CD14-positive monocyte (primary cell): ENCODE results near the gene LARP1. TPM values are rescaled to one million over a fixed set of nuclear protein-coding genes. Genes with fewer than 3 reads are reported as not detected.

Source experiments
- DNase-seq, 3 donors: peaks; one replicate each; pipeline ENCODE4 v3.0.0-alpha.2; 2011 to 2022
- H2AFZ ChIP-seq: 2 replicates; pipeline ENCODE4 v1.6.0; 2012; ENCODE audit warnings: mild to moderate bottlenecking, low read depth, low read length, inconsistent platforms; ENCODE audit not compliant: insufficient read depth, poor library complexity, severe bottlenecking
- H3K27ac ChIP-seq, 2 donors: 1 replicate in 1 of 2; 2 replicates in 1 of 2; pipeline ENCODE4 v1.5.1; 2012 to 2013; ENCODE audit warnings: low read length in 2 of 2, control low read depth in 1 of 2, inconsistent platforms in 1 of 2, low read depth in 1 of 2, mild to moderate bottlenecking in 1 of 2
- H3K27me3 ChIP-seq, 2 donors: one replicate each; pipeline versions ENCODE4 v1.6.0 to v1.6.1; 2011 to 2013; ENCODE audit warnings: low read length in 2 of 2; ENCODE audit not compliant: control insufficient read depth in 2 of 2, insufficient read depth in 2 of 2
- H3K36me3 ChIP-seq, 2 donors: replicated peaks in 1 of 2; 1 replicate in 1 of 2; 2 replicates in 1 of 2; pipeline versions ENCODE4 v1.5.1 to v1.6.1; 2012 to 2013; ENCODE audit warnings: low read length in 2 of 2, control low read depth in 1 of 2, inconsistent platforms in 1 of 2, mild to moderate bottlenecking in 1 of 2; ENCODE audit not compliant: insufficient read depth in 2 of 2, control insufficient read depth in 1 of 2
- H3K4me1 ChIP-seq, 2 donors: 1 replicate in 1 of 2; 2 replicates in 1 of 2; pipeline versions ENCODE4 v1.5.1 to v1.6.1; 2012 to 2013; ENCODE audit warnings: low read length in 2 of 2, control low read depth in 1 of 2, inconsistent platforms in 1 of 2, mild to moderate bottlenecking in 1 of 2, moderate library complexity in 1 of 2; ENCODE audit not compliant: insufficient read depth in 2 of 2, control insufficient read depth in 1 of 2
- H3K4me2 ChIP-seq: replicated peaks from 2 replicates; pipeline ENCODE3; 2012; ENCODE audit warnings: low read length, moderate library complexity, mild to moderate bottlenecking; ENCODE audit not compliant: poor library complexity, severe bottlenecking; ENCODE audit errors: extremely low read depth
- H3K4me3 ChIP-seq, 3 experiments: fragments of 200-600 bp in 1 of 3; sonication (generic) in 1 of 3; replicated peaks in 1 of 3; 1 replicate in 2 of 3; 2 replicates in 1 of 3; pipeline ENCODE4 v1.5.1; 2011 to 2013; ENCODE audit warnings: low read length in 3 of 3, mild to moderate bottlenecking in 3 of 3, control low read depth in 2 of 3, low read depth in 2 of 3, inconsistent platforms in 1 of 3, moderate library complexity in 1 of 3
- H3K79me2 ChIP-seq: 2 replicates; pipeline ENCODE4 v1.6.0; 2012; ENCODE audit warnings: mild to moderate bottlenecking, control low read depth, inconsistent platforms, low read length, moderate library complexity; ENCODE audit not compliant: insufficient read depth
- H3K9ac ChIP-seq: 2 replicates; pipeline ENCODE4 v1.6.0; 2017; ENCODE audit warnings: low read length, mild to moderate bottlenecking; ENCODE audit not compliant: insufficient read depth, poor library complexity, severe bottlenecking
- H3K9me3 ChIP-seq, 2 donors: replicated peaks in 1 of 2; 1 replicate in 1 of 2; 2 replicates in 1 of 2; pipeline versions ENCODE4 v1.5.1 to v1.6.1; 2012 to 2013; ENCODE audit warnings: low read length in 2 of 2, control low read depth in 1 of 2; ENCODE audit not compliant: control insufficient read depth in 1 of 2, insufficient read depth in 1 of 2
- H4K20me1 ChIP-seq: 2 replicates; pipeline ENCODE4 v1.6.0; 2012; ENCODE audit warnings: mild to moderate bottlenecking, low read length, control low read depth, moderate library complexity; ENCODE audit not compliant: insufficient read depth
- H3K27ac Mint-ChIP-seq, 7 donors: one replicate each; pipeline ENCODE4 v1.8.0; 2020; ENCODE audit warnings: mild to moderate bottlenecking in 7 of 7, mixed read lengths in 7 of 7, moderate library complexity in 6 of 7, inconsistent platforms in 2 of 7
- H3K27me3 Mint-ChIP-seq, 3 donors: one replicate each; pipeline ENCODE4 v1.8.0; 2021 to 2022; ENCODE audit warnings: low read depth in 3 of 3, mild to moderate bottlenecking in 3 of 3, mixed read lengths in 3 of 3, moderate library complexity in 3 of 3, inconsistent platforms in 1 of 3
- H3K36me3 Mint-ChIP-seq, 2 donors: one replicate each; pipeline ENCODE4 v1.8.0; 2020; ENCODE audit warnings: mixed read lengths in 2 of 2, inconsistent platforms in 1 of 2, mild to moderate bottlenecking in 1 of 2
- H3K4me1 Mint-ChIP-seq: one replicate; pipeline ENCODE4 v1.8.0; 2020; ENCODE audit warnings: mild to moderate bottlenecking, mixed read lengths
- H3K4me3 Mint-ChIP-seq, 2 donors: one replicate each; pipeline ENCODE4 v1.8.0; 2020; ENCODE audit warnings: mild to moderate bottlenecking in 2 of 2, mixed read lengths in 2 of 2, moderate library complexity in 1 of 2
- H3K9me3 Mint-ChIP-seq, 7 donors: one replicate each; pipeline ENCODE4 v1.8.0; 2020 to 2022; ENCODE audit warnings: mixed read lengths in 7 of 7, mild to moderate bottlenecking in 6 of 7, moderate library complexity in 6 of 7, inconsistent platforms in 2 of 7
- WGBS: methylation state at CpG from one replicate; pipeline ENCODE4 v1.1.5; 2013; ENCODE audit warnings: missing lambda C conversion rate; ENCODE audit not compliant: insufficient coverage; 5-methylcytosine and 5-hydroxymethylcytosine counted together
- intact Hi-C, 2 donors: fragments of 100-400 bp; cut with micrococcal nuclease; formaldehyde crosslinking; loops; one replicate each; pipeline versions ENCODE4 v1.15.0 to v1.15.1; 2023
- polyA plus RNA-seq, 3 donors: library from polyadenylated mRNA; depleted of rRNA in 1 of 3; unstranded in 2 of 3; stranded (reverse) in 1 of 3; fragments of 300-500 nt in 2 of 3; fragments of >200 nt in 1 of 3; fragmentation: Illumina TruSeq in 2 of 3; gene quantifications; 1 replicate in 2 of 3; 2 replicates in 1 of 3; pipeline ENCODE4 v1.2.3, GENCODE V29; 2012 to 2021
- TF ChIP-seq, protein P1 (sequence below): fragments of 200-600 bp; IDR thresholded peaks from one replicate; pipeline ENCODE4 v1.8.0; 2022; ENCODE audit warnings: antibody characterized with exemption, mild to moderate bottlenecking

The LARP1 gene
- polyA plus RNA-seq, 3 donors = 4.7 to 55.0 (median 5.8) TPM

GRCh38 chr5:154761046-154761736 is 6.0 kb downstream of the LARP1 start:
- TF ChIP-seq, protein P1, sequence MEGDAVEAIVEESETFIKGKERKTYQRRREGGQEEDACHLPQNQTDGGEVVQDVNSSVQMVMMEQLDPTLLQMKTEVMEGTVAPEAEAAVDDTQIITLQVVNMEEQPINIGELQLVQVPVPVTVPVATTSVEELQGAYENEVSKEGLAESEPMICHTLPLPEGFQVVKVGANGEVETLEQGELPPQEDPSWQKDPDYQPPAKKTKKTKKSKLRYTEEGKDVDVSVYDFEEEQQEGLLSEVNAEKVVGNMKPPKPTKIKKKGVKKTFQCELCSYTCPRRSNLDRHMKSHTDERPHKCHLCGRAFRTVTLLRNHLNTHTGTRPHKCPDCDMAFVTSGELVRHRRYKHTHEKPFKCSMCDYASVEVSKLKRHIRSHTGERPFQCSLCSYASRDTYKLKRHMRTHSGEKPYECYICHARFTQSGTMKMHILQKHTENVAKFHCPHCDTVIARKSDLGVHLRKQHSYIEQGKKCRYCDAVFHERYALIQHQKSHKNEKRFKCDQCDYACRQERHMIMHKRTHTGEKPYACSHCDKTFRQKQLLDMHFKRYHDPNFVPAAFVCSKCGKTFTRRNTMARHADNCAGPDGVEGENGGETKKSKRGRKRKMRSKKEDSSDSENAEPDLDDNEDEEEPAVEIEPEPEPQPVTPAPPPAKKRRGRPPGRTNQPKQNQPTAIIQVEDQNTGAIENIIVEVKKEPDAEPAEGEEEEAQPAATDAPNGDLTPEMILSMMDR = no peak
- H3K36me3 Mint-ChIP-seq = peaks cover 4 to 10% of the 10 kb centered on the region in 2 donors
- no peak overlapping the region for H3K4me2 ChIP-seq
- H3K9ac ChIP-seq = no peak overlapping the region
- peak overlapping the region; percentile 22 to 67 for H3K27ac ChIP-seq
- H3K9me3 ChIP-seq = no peaks in the 10 kb centered on the region
- DNase-seq = peak in 1 of 3 donors; percentile 16
- 29% methylated on average over 3 of the region's 5 CpGs for WGBS
- H3K4me3 Mint-ChIP-seq = no peak overlapping the region
- no peaks in the 10 kb centered on the region for H3K9me3 Mint-ChIP-seq
- H3K27ac Mint-ChIP-seq = peak overlapping the region; percentile 47 to 89 (median 68)
- no peaks in the 10 kb centered on the region for H3K27me3 ChIP-seq
- H3K27me3 Mint-ChIP-seq = peaks cover 0 to 1% (median 0%) of the 10 kb centered on the region in 3 donors
- peaks cover 64% of the 10 kb centered on the region for H3K4me1 Mint-ChIP-seq
- H3K36me3 ChIP-seq = no peaks in the 10 kb centered on the region
- peaks cover 99% of the 10 kb centered on the region for H3K79me2 ChIP-seq
- H3K4me1 ChIP-seq = peaks cover 36 to 52% of the 10 kb centered on the region in 2 donors
- H2AFZ ChIP-seq = no peak overlapping the region
- peaks cover 90% of the 10 kb centered on the region for H4K20me1 ChIP-seq
- intact Hi-C loops = no loop called here
- no peak overlapping the region for H3K4me3 ChIP-seq

DNA sequence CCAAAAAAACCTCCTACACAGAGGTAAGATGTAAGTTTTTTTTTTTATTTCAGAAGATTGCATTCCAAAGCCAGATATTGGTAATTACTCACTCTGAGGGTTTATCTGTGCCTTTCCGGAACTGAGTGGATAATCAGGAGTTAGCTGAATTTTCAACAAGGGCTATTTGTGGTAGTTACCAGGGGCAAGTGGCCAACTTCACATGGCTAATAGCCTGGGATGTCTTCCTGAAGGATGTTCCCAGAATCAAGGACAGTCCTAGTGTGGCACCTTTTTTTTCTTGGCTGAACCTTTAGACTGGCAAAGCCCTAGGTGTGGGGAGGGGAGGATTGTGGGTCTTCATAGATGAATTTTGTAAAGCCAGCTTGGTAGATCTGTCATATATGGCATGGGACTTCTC is 7.1 kb downstream of the LARP1 start:
- no peak for DNase-seq
- H2AFZ ChIP-seq = no peak overlapping the region
- H3K27ac ChIP-seq = peak overlapping the region in 1 of 2 donors; percentile 61
- H3K36me3 ChIP-seq = no peaks in the 10 kb centered on the region
- no peak overlapping the region for H3K4me3 Mint-ChIP-seq
- peaks cover 0 to 2% (median 0%) of the 10 kb centered on the region in 3 donors for H3K27me3 Mint-ChIP-seq
- peak overlapping the region in 3 of 7 donors; percentile 36 to 77 (median 57) for H3K27ac Mint-ChIP-seq
- no peaks in the 10 kb centered on the region for H3K9me3 Mint-ChIP-seq
- H4K20me1 ChIP-seq = peaks cover 98% of the 10 kb centered on the region
- H3K9me3 ChIP-seq = no peaks in the 10 kb centered on the region
- TF ChIP-seq, protein P1 = no peak
- H3K27me3 ChIP-seq = no peaks in the 10 kb centered on the region
- peaks cover 4 to 10% of the 10 kb centered on the region in 2 donors for H3K36me3 Mint-ChIP-seq
- H3K4me2 ChIP-seq = no peak overlapping the region
- H3K4me1 Mint-ChIP-seq = peaks cover 74% of the 10 kb centered on the region
- no peak overlapping the region for H3K9ac ChIP-seq
- intact Hi-C loops = no loop called here
- H3K79me2 ChIP-seq = peaks cover 99% of the 10 kb centered on the region
- 100% methylated on average over 1 of the region's 1 CpG for WGBS
- H3K4me3 ChIP-seq = no peak overlapping the region
- peaks cover 45 to 62% of the 10 kb centered on the region in 2 donors for H3K4me1 ChIP-seq
